ENCODE results near the gene MARS2.

GRCh38 chr2:197668296-197668695 is 36.9 kb upstream of the MARS2 start:
- TF ChIP-seq POLR2A (IDR thresholded peaks at IDR 0.05), result no peak
- no peak for TF ChIP-seq CTCF (IDR thresholded peaks at IDR 0.05)
